ENCODE results near the gene ACAA2. TPM values are rescaled to one million over a fixed set of nuclear protein-coding genes. Genes with fewer than 3 reads are reported as not detected.

Gene ACAA2
- total and polyA plus RNA-seq, 2 experiments from 2014 or later = 174 to 189 TPM

DNA sequence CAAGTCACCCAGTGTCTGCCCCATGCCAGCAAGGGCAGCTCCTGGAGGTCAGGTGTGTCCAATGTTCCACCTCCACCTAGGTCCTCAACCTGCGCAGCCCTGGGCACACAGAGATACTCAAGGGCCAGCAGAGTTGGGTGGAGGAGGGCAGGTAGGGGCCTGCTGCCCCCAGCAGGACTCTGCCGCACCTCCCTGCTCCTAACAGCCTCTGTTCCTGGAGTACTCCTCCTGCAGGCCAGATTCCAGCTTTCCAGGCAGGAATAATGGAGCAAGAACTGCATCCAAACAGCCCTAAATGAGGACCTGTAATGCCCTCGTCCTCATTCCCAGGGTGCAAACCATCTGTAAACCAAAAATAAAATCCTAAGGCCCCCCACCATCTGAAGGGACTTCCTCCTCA is 44.4 kb upstream of the ACAA2 start:
- no peaks in the 10 kb centered on the region for H3K9me2 ChIP-seq (replicated peaks; ENCODE audit: insufficient read depth)
- H3K9me3 ChIP-seq (ENCODE audit: low read depth) = no peaks in the 10 kb centered on the region
- peak overlapping the region; percentile 64 for H3K27ac ChIP-seq
- DNase-seq (ENCODE audit: low spot score) = no peak
- no peak overlapping the region for H3K4me2 ChIP-seq
- H3K4me1 ChIP-seq (ENCODE audit: insufficient read depth) = peaks cover 14% of the 10 kb centered on the region
- TF ChIP-seq EZH2 (IDR thresholded peaks at IDR 0.05; ENCODE audit: borderline replicate concordance) (no peak), EZH2phosphoT487 (IDR thresholded peaks at IDR 0.05; ENCODE audit: low read depth, severe bottlenecking, unreplicated experiment) (no peak)
- TF ChIP-seq, protein P1, sequence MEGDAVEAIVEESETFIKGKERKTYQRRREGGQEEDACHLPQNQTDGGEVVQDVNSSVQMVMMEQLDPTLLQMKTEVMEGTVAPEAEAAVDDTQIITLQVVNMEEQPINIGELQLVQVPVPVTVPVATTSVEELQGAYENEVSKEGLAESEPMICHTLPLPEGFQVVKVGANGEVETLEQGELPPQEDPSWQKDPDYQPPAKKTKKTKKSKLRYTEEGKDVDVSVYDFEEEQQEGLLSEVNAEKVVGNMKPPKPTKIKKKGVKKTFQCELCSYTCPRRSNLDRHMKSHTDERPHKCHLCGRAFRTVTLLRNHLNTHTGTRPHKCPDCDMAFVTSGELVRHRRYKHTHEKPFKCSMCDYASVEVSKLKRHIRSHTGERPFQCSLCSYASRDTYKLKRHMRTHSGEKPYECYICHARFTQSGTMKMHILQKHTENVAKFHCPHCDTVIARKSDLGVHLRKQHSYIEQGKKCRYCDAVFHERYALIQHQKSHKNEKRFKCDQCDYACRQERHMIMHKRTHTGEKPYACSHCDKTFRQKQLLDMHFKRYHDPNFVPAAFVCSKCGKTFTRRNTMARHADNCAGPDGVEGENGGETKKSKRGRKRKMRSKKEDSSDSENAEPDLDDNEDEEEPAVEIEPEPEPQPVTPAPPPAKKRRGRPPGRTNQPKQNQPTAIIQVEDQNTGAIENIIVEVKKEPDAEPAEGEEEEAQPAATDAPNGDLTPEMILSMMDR (IDR thresholded peaks at IDR 0.05; ENCODE audit: poor library complexity) = peak; percentile 13
- no peaks in the 10 kb centered on the region for H3K27me3 ChIP-seq
- H3K4me3 ChIP-seq = no peak overlapping the region
- WGBS (ENCODE audit: low lambda C conversion rate, missing lambda C conversion rate) = 63% methylated on average over 3 of the region's 3 CpGs
- H2AFZ ChIP-seq = no peak overlapping the region
- no peaks in the 10 kb centered on the region for H3K79me2 ChIP-seq
- H3K36me3 ChIP-seq (replicated peaks; ENCODE audit: insufficient read depth, low read depth) = no peaks in the 10 kb centered on the region
- H4K20me1 ChIP-seq (ENCODE audit: insufficient read depth, poor library complexity, severe bottlenecking) = no peaks in the 10 kb centered on the region

GRCh38 chr18:49856496-49856895 is 43.2 kb upstream of the ACAA2 start:
- DNase-seq (ENCODE audit: low spot score) = no peak
- Histone ChIP-seq H3K4me1 (ENCODE audit: insufficient read depth) (peaks cover 14% of the 10 kb centered on the region), H4K20me1 (ENCODE audit: insufficient read depth, poor library complexity, severe bottlenecking) (no peaks in the 10 kb centered on the region), H3K27ac (no peak overlapping the region), H3K27me3 (no peaks in the 10 kb centered on the region), H3K9me3 (ENCODE audit: low read depth) (no peaks in the 10 kb centered on the region), H3K4me2 (no peak overlapping the region), H2AFZ (no peak overlapping the region), H3K4me3 (no peak overlapping the region), H3K36me3 (replicated peaks; ENCODE audit: insufficient read depth, low read depth) (no peaks in the 10 kb centered on the region), H3K9me2 (replicated peaks; ENCODE audit: insufficient read depth) (no peaks in the 10 kb centered on the region), H3K79me2 (no peaks in the 10 kb centered on the region)
- WGBS (ENCODE audit: low lambda C conversion rate, missing lambda C conversion rate) = 97% methylated on average over 6 of the region's 6 CpGs
- no peak for TF ChIP-seq EZH2 (IDR thresholded peaks at IDR 0.05; ENCODE audit: borderline replicate concordance)
- TF ChIP-seq, protein P1 (IDR thresholded peaks at IDR 0.05; ENCODE audit: poor library complexity) = no peak
- TF ChIP-seq EZH2phosphoT487 (IDR thresholded peaks at IDR 0.05; ENCODE audit: low read depth, severe bottlenecking, unreplicated experiment) = no peak

GRCh38 chr18:49855711-49856415 is 42.5 kb upstream of the ACAA2 start:
- TF ChIP-seq EZH2phosphoT487 (IDR thresholded peaks at IDR 0.05; ENCODE audit: low read depth, severe bottlenecking, unreplicated experiment) (no peak), EZH2 (IDR thresholded peaks at IDR 0.05; ENCODE audit: borderline replicate concordance) (no peak)
- TF ChIP-seq, protein P1 (IDR thresholded peaks at IDR 0.05; ENCODE audit: poor library complexity) = no peak
- H3K79me2 ChIP-seq = no peaks in the 10 kb centered on the region
- H3K36me3 ChIP-seq (replicated peaks; ENCODE audit: insufficient read depth, low read depth) = no peaks in the 10 kb centered on the region
- H3K4me2 ChIP-seq = no peak overlapping the region
- no peaks in the 10 kb centered on the region for H3K9me2 ChIP-seq (replicated peaks; ENCODE audit: insufficient read depth)
- no peaks in the 10 kb centered on the region for H4K20me1 ChIP-seq (ENCODE audit: insufficient read depth, poor library complexity, severe bottlenecking)
- no peak for DNase-seq (ENCODE audit: low spot score)
- no peak overlapping the region for H3K4me3 ChIP-seq
- 97% methylated on average over 7 of the region's 7 CpGs for WGBS (ENCODE audit: low lambda C conversion rate, missing lambda C conversion rate)
- no peaks in the 10 kb centered on the region for H3K27me3 ChIP-seq
- peaks cover 14% of the 10 kb centered on the region for H3K4me1 ChIP-seq (ENCODE audit: insufficient read depth)
- H3K9me3 ChIP-seq (ENCODE audit: low read depth) = no peaks in the 10 kb centered on the region
- H3K27ac ChIP-seq = no peak overlapping the region
- H2AFZ ChIP-seq = no peak overlapping the region
